Measurements from ENCODE around the gene KHDC4. TPM values are rescaled to one million over a fixed set of nuclear protein-coding genes. Genes with fewer than 3 reads are reported as not detected.

Gene KHDC4
- 100 to 1,000 TPM in 1 of 3 donors, 10 to 100 TPM in 2; 61.9 to 101 (median 85.9) TPM for total RNA-seq
- 61.2 TPM for total RNA-seq (2013)

- peak within 1 kb of the TSS; percentile 92 for H3K27ac ChIP-seq (ENCODE audit: low read length)
- Mint-ChIP-seq H3K27me3 (ENCODE audit: low read depth in 2 of 2) (no peaks in the 10 kb centered on the region), H3K36me3 (peaks cover 3% of the 10 kb centered on the region), H3K9me3 (no peaks in the 10 kb centered on the region), H3K4me1 (peaks cover 19 to 21% of the 10 kb centered on the region in 2 donors), H3K27ac (no peak within 1 kb of the TSS), H3K4me3 (no peak within 1 kb of the TSS)
- intact Hi-C loops (cut with micrococcal nuclease) = loop anchor here (1.0 to 2.0 kb wide), 3 partner anchors 23 to 74 kb away; partner anchors contain the start of gene RIT1
- peak within 1 kb of the TSS; percentile 93 for H3K4me3 ChIP-seq (ENCODE audit: low read length)
- 1% methylated on average over 50 of the region's 50 CpGs for whole genome bisulfite sequencing (ENCODE audit: insufficient coverage)
- H3K27me3 ChIP-seq (ENCODE audit: control insufficient read depth, insufficient read depth, low read length) = no peaks in the 10 kb centered on the region
- peaks cover 31% of the 10 kb centered on the region for H3K4me1 ChIP-seq (ENCODE audit: control insufficient read depth, insufficient read depth, low read length)
- peak; percentile 21 for TF ChIP-seq CTCF (IDR thresholded peaks at IDR 0.05)
- H3K9me3 ChIP-seq (ENCODE audit: control insufficient read depth, insufficient read depth, low read length) = no peaks in the 10 kb centered on the region
- peak; percentile 92 to 98 (median 93) for ATAC-seq
- DNase-seq = peak; percentile 91 to 99
- peaks cover 29% of the 10 kb centered on the region for H3K36me3 ChIP-seq (ENCODE audit: control insufficient read depth, insufficient read depth, low read length)
These were observed at the start of gene KHDC4 for GRCh38 chr1:155934097-155934935. Gene KHDC4 (minus strand): TSS chr1:155934413. CDS start chr1:155934373, 40 bp downstream.

DNA sequence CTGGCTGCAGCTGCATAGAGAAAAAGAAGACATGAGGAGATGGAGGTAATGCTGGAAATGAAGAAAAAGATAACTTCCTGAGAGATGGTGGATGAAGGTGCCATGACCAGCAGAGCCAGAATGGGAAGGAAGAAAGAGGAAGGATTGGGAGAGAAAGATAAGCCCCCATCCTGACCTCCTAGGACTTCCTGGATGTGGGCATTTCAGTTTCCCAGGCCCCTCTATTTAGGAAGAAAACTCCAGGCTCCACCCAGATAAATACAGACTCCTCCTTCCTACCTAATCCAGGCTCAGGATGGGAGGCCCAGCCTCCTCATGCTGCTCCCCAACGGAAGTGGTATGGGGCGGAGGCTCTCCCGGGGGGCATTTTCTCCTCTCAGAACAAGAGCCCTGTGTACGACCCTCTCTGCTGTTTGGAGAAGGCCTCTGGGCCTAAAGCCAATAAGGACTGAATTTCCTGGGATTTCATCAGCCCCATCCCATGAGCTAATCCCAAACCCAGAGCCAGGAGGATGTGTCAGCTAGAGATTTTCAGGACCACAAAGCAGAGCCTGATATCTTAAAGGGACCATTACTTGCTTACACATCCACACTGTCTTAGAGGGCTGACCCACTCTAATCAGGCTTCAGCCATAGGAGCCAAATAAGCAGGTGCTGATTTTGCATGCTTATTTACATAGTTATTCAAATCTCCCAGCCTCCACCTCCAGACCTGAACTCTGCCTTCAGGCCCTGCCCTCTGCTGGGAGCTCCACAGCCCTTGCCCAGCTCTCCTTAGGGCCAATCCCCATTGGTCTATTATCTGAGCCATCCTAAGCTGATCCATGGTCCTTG lies 49.2 kb upstream of the KHDC4 start:
- Mint-ChIP-seq H3K27ac (peak overlapping the region; percentile 90 to 94), H3K36me3 (no peaks in the 10 kb centered on the region), H3K4me1 (peaks cover 31 to 42% of the 10 kb centered on the region in 2 donors), H3K9me3 (no peaks in the 10 kb centered on the region), H3K27me3 (ENCODE audit: low read depth in 2 of 2) (no peaks in the 10 kb centered on the region), H3K4me3 (no peak overlapping the region)
- no peak for TF ChIP-seq CTCF (IDR thresholded peaks at IDR 0.05)
- intact Hi-C loops (cut with micrococcal nuclease) = no loop called here
- peak overlapping the region; percentile 39 for H3K27ac ChIP-seq (ENCODE audit: low read length)
- no peak overlapping the region for H3K4me3 ChIP-seq (ENCODE audit: low read length)
- H3K4me1 ChIP-seq (ENCODE audit: control insufficient read depth, insufficient read depth, low read length) = peaks cover 49% of the 10 kb centered on the region
- ATAC-seq (no peak), DNase-seq (peak in 1 of 2 donors; percentile 13)
- peaks cover 4% of the 10 kb centered on the region for H3K36me3 ChIP-seq (ENCODE audit: control insufficient read depth, insufficient read depth, low read length)
- WGBS (ENCODE audit: insufficient coverage) = 48% methylated on average over 4 of the region's 4 CpGs
- H3K27me3 ChIP-seq (ENCODE audit: control insufficient read depth, insufficient read depth, low read length) = no peaks in the 10 kb centered on the region
- no peaks in the 10 kb centered on the region for H3K9me3 ChIP-seq (ENCODE audit: control insufficient read depth, insufficient read depth, low read length)

DNA sequence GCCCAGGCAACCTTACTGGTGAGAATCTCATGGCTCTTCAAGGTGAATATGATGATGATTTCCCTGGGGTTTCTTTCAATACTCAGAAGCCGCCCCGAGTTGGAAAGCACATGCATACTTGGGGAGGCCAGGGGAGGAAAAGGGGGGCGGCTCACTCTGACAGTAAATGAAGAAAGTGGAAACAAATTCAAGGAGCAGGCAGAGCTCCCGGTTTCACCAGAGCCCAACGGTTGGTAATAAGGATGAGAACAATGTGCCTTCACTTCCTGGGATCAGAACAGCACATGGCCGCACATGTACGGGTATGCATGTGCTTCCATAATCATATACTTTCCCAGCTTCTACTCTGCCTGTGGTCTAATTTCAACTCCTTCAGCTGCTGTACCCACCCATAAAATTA lies 47.9 kb upstream of the KHDC4 start:
- Mint-ChIP-seq H3K4me3 (peak overlapping the region; percentile 13), H3K9me3 (no peaks in the 10 kb centered on the region), H3K36me3 (no peaks in the 10 kb centered on the region), H3K27ac (peak overlapping the region; percentile 90 to 94), H3K27me3 (ENCODE audit: low read depth in 2 of 2) (no peaks in the 10 kb centered on the region), H3K4me1 (peaks cover 36 to 49% of the 10 kb centered on the region in 2 donors)
- TF ChIP-seq CTCF (IDR thresholded peaks at IDR 0.05) = no peak
- Histone ChIP-seq H3K4me1 (ENCODE audit: control insufficient read depth, insufficient read depth, low read length) (peaks cover 51% of the 10 kb centered on the region), H3K36me3 (ENCODE audit: control insufficient read depth, insufficient read depth, low read length) (peaks cover 4% of the 10 kb centered on the region), H3K9me3 (ENCODE audit: control insufficient read depth, insufficient read depth, low read length) (no peaks in the 10 kb centered on the region), H3K27ac (ENCODE audit: low read length) (peak overlapping the region; percentile 79), H3K4me3 (ENCODE audit: low read length) (no peak overlapping the region), H3K27me3 (ENCODE audit: control insufficient read depth, insufficient read depth, low read length) (no peaks in the 10 kb centered on the region)
- WGBS (ENCODE audit: insufficient coverage) = 79% methylated on average over 7 of the region's 7 CpGs
- intact Hi-C loops (cut with micrococcal nuclease) = no loop called here
- ATAC-seq = no peak
- no peak for DNase-seq
